NOMO-1 treated with DMSO at 0.1 percent for 48 hours (cell line): Measurements from ENCODE around the gene WDR93.

Experiments
- DNase-seq: peaks from one replicate; lab custom pipeline; 2025; ENCODE audit not compliant: unreplicated experiment; lab: John Stamatoyannopoulos, UW

WDR93 gene

DNA sequence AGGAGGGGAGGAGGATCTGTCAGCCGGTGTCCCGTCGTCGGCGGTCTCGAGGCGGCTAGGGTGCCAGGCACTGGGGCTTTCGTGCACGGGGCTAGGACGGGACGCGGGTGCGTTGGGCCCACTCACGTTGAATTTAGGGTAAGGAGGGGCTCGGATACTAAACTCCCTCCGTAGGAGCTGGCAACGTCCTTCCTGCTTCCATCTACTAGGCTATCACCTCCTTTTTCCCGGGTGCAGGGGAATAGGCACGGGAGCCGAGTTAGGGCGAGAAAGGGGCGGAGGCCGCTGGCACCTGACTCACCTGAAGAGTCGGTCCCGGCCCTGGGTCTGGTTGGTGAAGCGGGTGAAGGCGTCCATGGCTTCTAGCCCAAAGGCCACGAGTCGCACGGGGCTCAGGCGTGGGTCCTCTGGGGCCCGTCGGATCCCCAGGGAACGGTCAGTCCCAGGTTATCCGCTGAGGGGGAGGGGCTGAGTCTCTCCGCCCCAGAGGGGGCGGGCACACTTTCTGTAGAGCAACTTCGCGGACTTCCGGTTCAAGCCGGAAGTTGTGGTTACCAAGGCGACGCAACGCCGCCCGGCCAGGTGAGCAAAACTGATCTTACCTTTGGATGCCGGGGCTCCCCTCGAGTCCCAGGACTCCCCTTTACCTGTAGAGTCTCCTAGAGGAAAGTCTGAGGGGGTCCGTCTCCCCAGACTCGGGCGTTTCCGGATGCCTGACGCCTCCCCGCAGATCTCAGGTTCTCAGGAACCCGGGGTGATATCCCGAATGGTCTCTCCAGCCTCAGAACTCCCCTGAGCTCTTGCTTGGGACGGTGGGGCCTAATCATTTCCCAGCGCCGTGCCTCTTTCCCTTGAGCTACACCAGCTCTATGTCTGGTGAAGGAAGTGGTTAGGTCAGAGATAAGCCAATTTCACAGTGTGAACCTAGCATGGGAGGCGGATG, at the start of gene WDR93, which contains the start of gene PEX11A:
WDR93 (plus strand) TSS at position 536 of the 943 bp plus-strand sequence. CDS start 10,936 bp downstream, outside the sequence.
PEX11A (minus strand) TSS at position 479 of the 943 bp plus-strand sequence; CDS start at position 357, 122 bp downstream.
- DNase-seq: peak; percentile 39

DNA sequence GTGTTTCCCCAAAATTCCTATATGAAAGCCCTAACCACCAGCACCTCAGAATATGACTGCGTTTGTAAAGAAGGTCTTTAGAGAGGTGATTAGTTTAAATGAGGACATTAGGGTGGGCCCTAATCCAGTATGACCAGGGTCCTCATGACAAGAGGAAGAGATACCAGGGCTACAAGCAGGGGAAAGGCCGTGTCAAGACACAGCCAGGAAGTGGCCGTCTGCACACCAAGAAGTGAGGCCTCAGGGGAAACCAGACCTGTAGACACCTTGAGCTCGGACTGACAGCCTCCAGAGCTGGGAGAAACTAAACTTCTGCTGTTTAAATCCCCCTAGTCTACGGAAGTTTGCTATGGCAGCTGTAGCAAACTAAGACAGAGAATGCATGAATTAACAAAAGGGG, 49.6 kb upstream of the WDR93 start:
- DNase-seq: no peak

DNA sequence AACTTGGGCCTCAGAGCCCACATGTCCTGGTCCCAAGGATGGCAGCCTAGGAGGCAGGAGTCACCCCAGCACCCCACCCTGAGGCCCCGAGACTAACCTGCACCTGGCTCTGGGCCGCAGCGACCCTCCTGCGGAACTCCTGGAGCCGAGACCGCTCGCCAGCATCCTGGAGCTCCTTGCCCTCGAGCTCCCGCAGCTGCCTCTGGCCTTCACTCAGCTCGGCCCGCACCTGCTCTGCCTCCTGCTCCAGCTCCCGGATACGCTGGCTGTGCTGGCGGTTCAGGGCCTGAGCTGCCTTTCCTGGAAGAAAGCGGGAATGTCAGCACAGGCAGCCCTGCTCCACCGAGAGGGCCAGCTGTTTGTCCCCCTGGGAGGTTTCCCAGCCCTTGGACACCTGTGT, 48.5 kb upstream of the WDR93 start:
- no peak for DNase-seq

DNA sequence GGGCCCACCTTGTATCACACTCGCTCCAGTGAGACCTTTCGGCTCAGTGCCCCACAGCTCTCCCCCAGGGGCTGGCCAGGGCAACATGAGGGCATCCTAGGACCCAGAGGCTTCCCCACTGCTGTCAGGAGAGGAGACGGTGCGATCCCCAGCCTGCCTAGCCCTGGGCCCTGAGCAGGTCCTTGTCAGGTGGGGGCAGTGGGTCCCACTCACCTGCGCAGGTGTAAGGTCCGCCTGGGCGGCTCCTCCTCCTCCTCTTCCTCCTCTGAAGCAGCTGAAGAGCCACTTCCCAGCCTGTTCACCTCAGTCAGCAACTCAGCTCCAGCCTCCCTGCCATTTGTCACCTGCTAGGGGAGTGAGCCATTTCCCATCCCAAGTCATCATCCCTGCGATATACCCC, 44.9 kb upstream of the WDR93 start:
- DNase-seq: no peak

DNA sequence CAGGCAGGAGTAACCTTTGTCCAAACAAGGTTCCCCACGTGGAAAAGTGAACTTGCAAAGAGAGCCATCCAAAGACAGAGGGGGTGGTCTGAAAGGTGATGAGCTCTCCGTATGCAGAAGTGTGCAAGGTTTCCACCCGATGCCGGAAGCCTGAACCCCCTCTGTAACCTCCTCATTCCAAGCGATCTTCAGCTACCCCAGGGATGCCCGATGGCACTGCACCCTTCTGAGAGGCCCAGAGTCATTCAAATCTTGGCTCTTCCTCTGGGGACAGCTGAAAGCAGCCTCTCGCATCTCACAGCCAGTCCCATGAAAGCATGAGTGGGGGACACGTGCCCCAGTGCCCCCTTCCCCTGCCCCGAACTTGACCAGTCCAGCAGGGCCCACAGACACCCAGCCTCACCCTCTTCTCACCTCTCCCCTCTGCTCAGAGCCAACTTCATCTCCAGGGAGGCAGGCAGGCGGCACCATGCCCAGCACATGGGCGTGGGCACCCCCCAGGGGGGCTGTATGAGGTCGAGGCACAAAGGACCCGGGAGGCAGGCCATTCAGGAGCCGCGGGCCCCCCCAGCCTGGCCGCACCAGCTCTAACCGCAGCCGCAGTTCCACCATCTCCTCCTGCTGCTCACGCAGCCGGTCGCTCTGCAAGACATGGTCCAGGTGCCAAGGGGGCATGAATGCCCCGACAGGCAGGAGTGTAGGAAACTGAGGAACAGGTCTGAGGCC, 44.0 kb upstream of the WDR93 start:
- DNase-seq: no peak

DNA sequence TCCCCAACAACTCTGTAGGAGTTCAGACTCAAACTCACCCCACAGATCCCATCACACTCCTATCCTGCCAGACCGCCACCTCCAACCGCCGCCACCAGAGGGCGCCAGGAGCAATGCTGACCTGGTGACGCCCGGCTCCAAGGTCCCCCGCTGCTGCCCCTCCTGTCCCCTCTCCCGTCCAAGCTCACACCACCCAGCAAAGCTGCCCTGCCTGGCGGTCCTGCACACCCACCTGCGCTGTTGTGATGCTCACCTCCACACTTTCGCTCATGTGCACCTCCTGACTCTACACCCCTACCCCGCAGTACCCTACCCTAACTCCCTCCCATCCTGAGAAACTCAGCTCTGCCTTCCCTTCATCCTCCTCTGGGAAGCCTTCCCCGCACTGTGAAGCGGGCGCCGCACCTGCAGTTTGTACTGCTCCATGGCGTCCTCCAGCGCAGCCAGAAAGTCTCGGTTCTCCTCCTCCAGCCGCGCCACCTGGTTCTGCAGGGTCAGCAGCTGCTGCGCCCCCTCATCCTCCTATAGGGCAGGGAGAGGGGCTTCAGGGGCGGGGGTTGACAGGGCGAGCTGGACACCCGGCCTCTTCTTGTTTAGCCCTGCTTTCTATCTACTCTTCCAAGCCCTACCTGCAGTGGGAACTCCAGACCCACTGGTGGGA, 43.3 kb upstream of the WDR93 start:
- DNase-seq: peak; percentile 11

DNA sequence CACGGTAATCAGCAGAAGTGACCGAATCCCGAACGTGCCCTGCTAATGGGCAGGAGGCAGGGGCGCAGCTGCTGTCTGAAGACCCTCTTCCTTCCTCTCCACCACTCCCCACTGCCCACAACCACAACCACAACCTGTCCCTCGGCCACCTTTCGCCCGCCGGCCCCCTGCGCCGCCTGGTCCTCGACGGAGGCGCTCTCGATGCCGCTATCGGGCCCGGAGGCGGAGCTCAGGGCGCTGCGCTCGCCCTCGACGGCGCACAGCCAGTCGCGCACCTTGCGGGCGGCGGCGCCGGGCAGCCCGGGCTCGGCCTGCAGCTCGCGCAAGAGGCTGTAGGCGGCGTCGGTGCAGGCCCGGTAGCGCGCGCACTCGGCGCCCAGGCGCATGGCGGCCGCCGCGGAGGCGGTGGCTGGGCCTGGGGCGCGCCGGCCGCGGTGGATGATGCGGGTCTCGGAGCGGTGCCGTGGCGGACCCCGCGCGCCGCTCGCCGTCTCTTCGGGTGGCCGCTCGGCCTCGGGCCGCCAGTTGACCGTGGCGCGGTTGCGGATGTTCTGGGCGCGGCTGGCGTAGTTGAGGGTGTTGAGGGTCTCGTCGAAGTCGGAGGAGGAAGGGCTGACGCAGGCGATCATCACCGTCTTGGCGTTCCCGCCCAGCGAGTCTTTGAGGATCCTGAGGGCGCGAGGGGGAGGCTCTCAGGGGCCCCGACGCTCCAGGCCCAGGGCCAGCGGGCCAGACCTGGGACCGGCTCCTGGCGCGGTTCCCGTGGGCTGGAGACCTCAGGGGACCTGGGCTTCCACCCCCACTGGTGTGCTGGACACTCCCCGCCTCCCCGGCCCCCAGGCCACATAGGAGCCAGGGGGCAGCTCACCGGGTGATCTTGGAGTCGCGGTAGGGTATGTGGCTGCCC, 42.3 kb upstream of the WDR93 start:
- no peak for DNase-seq

DNA sequence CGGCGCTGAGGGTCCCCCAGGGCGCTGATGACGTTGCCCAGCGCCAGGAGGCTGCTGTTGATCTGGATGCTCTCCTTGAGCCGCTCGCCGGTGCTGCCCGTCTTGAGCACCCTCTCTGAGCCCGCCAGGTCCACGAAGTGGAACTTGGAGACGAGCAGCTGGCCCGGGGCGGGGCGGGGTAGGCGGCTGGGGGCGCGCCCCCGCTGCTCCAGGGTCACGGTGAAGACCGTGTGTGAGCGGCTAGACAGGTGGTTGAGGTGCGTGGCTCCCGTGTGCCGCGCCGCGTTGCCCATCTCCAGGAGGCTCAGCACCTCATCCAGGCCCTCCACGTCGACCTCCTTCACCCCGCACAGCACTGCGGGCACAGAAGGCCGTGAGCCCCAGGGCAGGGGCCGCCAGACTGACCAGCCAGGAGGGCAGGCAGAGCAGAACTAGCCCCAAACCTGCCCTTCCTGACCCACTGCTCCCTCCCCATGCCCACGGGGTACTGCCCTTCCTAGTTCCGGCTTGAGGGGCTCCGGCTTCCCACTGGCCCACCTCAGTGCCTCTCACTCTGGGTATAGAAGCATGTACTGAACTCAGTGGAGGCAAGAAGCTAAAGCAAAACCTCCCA, 41.5 kb upstream of the WDR93 start:
- DNase-seq: no peak

DNA sequence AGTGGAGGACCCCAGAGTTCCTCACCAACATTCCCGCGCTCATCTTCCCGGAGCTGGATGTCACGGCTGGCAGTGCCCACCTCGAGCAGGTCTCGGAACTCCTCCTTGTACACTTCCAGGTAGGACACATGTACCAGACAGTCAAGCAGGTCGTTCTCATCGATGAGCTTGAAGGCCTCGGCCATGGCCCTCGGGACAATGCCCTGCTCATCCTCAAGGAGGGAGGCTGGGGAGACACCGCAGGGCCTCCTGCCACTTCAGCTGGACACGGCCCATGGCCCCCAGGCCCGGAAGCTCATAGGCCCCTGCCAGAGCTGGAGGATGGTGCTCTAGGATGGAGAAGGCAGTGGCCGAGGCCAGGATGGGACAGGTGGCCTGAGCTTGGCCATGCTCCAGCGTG, 40.9 kb upstream of the WDR93 start:
- DNase-seq: no peak

DNA sequence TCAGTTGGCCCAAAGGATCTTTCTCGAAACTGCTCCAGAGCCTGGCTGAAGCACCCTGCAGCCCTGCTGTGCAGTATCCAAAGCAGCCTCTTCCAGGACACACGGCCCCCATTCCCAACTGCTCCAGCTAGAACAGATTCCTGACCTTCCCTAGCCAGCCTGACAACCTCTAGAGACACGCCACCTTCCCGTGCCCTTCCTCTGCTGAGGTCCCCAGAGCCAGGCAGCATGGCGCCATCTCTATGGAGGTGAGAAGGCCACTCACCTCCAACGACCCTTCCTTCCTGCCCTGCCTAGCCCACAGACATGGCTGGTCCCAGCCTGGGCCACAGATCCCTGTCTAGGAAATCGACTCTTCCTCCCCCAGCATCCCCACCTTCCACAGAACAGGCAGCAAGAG, 38.5 kb upstream of the WDR93 start:
- no peak for DNase-seq

DNA sequence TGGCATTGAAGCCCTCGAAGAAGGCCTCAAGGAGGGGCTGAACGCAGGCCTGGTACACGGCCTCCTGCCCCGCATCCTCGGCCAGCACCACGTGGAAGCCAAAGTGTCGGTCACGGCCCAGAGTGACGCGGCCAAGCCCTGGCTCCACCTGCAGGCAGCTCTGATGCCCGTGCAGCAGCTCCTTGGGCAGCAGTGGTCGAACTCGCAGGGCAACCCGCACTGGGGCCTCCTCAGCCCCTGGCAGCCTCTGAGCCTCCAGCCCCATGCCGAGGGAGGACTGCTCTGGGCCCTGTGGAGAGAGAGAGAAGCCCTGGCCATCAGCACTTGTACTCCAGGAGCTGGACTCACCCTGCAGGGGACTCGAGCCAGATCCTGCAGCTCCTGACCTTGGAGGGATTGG, 37.9 kb upstream of the WDR93 start:
- no peak for DNase-seq

DNA sequence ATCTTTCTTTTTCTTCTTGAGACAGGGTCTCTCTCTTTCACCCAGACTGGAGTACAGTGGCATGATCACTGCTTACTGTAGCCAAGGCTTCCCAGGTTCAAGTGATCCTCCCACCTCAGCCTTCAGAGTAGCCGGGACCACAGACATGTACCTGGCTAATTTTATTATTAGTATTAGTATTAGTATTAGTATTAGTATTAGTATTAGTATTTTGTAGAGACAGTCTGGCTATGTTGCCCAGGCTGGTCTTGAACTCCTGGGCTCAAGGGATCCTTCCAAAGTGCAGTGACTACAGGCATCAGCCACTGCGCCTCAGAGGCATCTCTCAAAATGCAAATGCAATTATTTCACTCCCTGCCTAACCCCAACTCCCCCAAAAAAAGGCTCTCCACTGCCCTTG, 37.0 kb upstream of the WDR93 start:
- DNase-seq: no peak

DNA sequence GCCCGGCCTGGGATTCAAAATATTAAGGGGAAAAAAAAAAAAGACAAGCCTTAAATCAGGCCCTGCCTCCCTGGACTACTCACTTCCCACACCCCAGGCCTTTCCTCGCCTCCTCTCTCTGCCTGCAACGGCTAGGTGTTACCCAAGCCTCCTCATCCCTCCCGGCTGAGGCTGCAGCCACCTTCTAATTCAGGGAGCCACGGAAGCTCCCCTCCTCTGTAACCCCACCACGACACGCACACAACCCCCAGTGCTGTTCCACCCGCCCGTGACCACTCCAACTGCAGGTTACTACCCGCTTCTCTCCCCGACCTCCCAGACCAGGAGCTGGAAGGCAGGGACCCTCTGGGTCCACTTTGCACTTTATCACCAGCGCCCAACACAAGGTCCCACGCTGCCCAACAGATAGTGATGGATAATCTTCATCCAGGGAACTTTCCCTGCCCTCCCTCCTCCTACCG, 36.3 kb upstream of the WDR93 start:
- no peak for DNase-seq

DNA sequence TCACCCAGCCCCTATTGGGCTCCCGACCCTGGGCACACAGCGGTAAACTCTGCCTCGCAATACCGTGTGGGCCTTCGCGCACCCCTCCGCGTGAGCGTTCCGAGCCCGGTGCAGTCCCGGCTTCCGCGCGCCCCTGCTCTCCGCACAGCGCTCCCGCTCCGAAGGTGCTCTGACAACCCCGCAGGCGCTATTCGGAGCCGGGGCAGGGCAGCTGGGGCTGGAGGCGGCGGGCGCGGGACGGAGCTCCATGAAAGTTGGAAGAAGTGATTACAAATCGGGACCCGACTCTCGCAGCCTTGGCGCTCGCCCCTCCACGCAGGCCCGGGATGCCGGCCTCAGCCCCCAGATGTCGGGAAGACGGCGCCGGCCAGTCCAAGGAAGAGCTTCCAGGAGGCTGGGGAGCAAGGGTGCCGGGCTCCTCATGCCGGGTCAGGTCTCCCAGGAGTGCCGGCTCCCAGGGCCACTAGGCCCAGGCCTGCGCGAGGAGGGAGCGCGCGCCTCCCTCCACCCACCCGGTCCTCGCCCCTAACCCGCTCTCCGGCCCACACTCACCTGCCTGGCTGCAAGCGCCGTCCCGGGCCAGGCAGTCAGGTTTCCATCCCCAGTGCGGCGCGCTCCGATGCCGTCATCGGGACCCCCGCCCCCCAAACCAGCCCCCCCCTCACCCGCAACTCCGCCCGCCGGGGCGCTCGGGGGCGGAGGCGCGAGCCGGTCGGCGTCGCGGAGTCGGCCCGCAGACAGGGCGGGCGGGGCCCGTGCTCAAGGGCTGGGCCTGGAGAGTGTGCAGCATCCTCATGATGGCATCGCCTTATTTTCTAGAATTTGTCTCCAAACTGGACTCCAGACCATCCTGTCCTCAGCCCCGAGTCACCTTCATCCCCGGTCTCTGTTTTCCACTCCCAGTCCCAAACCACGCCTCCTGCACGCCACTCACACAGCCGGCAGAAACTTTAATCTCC, 35.5 kb upstream of the WDR93 start, which contains the start of gene KIF7:
KIF7 (minus strand) TSS at position 621 of the 959 bp plus-strand sequence. CDS start 2,537 bp downstream, outside the sequence.
- peak; percentile 16 for DNase-seq

DNA sequence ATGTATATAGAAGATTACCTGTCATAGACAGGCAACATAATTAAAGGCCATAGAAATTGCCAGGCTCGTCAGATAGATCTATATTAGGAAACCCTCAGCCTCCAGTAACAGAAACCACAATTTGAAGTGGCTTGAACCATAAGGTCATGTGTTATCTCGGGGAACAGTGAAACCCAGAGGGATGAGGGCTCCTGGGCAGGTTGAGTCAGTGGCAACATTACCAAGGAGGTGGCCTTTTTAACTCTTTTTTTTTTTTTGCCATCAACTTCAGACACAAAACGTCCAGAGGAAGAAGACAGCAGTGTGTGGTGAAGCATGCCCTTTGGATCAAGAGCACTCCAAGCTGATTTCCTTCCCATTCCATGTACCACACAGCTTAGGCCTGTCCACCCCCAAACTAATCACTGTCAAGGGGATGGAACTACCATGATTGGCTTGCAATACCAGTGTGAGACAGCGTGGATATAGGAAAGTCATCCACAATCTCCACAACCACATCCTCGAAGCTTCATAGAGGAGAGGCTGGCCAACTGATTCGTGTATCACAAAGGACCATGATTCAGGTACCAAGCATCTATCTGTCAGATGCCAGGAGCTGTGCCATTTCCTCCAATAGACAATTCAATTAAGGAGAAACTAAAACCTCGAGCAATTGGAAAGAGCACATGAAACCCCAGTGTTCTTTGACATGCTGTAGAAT, 34.3 kb upstream of the WDR93 start:
- no peak for DNase-seq

DNA sequence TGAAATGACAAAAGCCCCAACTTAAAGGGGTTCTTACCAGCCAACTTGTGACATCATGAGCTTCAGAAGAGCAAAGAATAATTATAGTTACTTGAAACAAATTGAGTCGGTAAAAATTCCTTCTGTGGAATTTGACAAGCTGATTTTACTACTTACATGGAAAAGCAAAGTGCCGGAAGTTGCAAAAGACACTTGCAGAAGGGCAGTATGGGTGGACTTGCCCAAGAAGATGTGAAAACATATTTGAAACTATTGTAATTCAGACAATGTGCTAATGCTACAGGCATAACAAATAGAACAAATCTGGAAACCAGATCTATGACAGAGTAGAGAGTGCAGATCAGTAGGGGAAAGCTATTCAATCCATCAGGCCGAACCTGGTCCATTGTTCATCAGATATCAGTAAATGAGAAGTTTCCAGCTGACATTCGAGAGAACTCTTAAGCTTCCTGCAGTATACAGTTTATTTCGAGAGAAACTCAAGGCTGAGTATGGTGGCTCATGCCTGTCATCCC, 32.9 kb upstream of the WDR93 start:
- DNase-seq: no peak

DNA sequence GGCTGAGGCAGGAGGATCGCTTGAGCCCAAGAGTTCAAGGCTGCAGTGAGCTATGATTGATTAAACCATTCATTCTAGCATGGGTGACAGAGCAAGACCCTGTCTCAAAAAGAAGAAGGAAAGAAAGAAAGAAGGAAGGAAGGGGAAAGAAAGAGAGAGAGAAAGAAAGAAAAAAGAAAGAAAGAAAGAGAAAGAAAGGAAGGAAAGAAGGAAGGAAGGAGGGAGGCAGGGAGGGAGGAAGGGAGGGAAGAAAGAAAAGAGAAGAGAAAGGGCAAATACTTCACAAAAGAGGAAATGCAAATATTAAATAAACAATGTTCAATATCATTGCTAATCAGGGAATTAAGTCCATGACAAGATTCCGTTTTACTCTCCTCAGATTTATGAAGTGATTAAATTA, 31.3 kb upstream of the WDR93 start:
- no peak for DNase-seq

DNA sequence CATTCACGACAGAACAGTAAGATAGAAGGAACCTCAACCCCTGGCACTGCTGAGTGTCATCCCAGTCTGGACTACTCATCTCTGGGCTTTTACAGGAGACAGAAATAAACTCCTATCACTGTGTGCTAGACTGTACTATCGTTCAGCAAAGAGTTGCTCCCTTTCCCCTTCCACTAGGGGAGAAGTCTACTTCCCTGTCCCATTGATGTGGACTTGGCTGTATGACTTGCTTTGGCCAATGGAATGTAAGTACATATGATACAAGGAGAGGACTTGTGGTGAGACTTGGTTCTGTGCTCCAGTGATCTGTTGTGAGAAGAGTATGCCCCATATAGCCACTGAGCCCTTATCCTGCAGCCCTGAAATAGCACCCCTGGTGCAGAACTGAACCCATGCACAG, 30.1 kb upstream of the WDR93 start:
- DNase-seq: no peak
